GM12878 (cell line): ENCODE measurements around the gene TCF7L2. TPM values are rescaled to one million over a fixed set of nuclear protein-coding genes. Genes with fewer than 3 reads are reported as not detected.

Experiments
- KDM1A ChIP-seq: fragments of 200-600 bp; sonication (generic); IDR thresholded peaks from 2 replicates; pipeline ENCODE4 v1.6.1; 2016; ENCODE audit warnings: borderline replicate concordance
- polyA plus RNA-seq, 11 experiments: library from polyadenylated mRNA; depleted of rRNA in 4 of 11; unstranded in 6 of 11; stranded (reverse) in 5 of 11; fragments of >200 nt; fragmentation: Nextera tagmentation in 4 of 11; fragmentation: Illumina TruSeq in 1 of 11; extraction: Ambion mirVana in 4 of 11; extraction: Trizol in 1 of 11; gene quantifications; 1 replicate in 1 of 11; 2 replicates in 10 of 11; pipeline versions ENCODE4 v1.2.1 to v1.2.3, GENCODE V29; 2011 to 2016; ENCODE audit warnings: inconsistent platforms in 2 of 11, missing spikeins in 2 of 11, low read depth in 1 of 11
- total RNA-seq, 4 experiments: library from RNA; depleted of rRNA in 3 of 4; stranded (reverse); fragments of >200 nt in 3 of 4; fragmentation: Illumina TruSeq in 1 of 4; extraction: Trizol in 1 of 4; gene quantifications; 2 replicates each; pipeline versions ENCODE4 v1.2.1 to v1.2.3, GENCODE V29; 2013 to 2021
- TF ChIP-seq, protein P1 (sequence below): IDR thresholded peaks from 2 replicates; pipeline ENCODE4 v1.6.1; 2012; ENCODE audit warnings: improper control_type of control experiment, low read depth, low read length; ENCODE audit not compliant: insufficient replicate concordance

The TCF7L2 gene
- total and polyA plus RNA-seq, 10 of the 15 experiments (the other 5 are each of a cell fraction or from before 2014, with no cell fraction given), result 0.02 to 1.1 (median 0.35) TPM; not detected in 4

DNA sequence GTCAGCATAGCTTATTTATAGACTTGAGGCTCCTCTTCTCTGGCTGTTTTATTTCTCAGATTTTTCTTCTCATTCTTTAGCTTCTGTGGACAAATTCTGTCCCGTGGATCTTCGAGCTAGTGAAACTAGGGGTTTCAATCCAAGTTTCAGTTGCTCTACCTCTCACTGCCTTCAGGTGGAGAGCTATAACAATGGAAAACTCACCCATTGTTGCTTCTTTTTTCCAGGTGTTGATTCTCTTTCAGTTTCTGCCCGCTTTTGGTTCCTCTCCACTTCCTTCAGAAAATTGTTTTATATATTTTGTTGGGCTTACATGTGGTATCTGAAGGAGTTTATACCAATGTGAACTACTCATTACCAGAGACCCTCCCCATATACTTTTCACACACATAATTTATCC lies 266.1 kb downstream of the TCF7L2 start (continued):
- TF ChIP-seq, protein P1, sequence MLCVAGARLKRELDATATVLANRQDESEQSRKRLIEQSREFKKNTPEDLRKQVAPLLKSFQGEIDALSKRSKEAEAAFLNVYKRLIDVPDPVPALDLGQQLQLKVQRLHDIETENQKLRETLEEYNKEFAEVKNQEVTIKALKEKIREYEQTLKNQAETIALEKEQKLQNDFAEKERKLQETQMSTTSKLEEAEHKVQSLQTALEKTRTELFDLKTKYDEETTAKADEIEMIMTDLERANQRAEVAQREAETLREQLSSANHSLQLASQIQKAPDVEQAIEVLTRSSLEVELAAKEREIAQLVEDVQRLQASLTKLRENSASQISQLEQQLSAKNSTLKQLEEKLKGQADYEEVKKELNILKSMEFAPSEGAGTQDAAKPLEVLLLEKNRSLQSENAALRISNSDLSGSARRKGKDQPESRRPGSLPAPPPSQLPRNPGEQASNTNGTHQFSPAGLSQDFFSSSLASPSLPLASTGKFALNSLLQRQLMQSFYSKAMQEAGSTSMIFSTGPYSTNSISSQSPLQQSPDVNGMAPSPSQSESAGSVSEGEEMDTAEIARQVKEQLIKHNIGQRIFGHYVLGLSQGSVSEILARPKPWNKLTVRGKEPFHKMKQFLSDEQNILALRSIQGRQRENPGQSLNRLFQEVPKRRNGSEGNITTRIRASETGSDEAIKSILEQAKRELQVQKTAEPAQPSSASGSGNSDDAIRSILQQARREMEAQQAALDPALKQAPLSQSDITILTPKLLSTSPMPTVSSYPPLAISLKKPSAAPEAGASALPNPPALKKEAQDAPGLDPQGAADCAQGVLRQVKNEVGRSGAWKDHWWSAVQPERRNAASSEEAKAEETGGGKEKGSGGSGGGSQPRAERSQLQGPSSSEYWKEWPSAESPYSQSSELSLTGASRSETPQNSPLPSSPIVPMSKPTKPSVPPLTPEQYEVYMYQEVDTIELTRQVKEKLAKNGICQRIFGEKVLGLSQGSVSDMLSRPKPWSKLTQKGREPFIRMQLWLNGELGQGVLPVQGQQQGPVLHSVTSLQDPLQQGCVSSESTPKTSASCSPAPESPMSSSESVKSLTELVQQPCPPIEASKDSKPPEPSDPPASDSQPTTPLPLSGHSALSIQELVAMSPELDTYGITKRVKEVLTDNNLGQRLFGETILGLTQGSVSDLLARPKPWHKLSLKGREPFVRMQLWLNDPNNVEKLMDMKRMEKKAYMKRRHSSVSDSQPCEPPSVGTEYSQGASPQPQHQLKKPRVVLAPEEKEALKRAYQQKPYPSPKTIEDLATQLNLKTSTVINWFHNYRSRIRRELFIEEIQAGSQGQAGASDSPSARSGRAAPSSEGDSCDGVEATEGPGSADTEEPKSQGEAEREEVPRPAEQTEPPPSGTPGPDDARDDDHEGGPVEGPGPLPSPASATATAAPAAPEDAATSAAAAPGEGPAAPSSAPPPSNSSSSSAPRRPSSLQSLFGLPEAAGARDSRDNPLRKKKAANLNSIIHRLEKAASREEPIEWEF, result no peak
- TF ChIP-seq KDM1A, result no peak
- TF ChIP-seq, all 136 proteins: peak for 2
